ENCODE results near the gene SPRR2D. TPM values are rescaled to one million over a fixed set of nuclear protein-coding genes. Genes with fewer than 3 reads are reported as not detected.

SPRR2D gene
- total and polyA plus RNA-seq, 7 donors, result not detected

DNA sequence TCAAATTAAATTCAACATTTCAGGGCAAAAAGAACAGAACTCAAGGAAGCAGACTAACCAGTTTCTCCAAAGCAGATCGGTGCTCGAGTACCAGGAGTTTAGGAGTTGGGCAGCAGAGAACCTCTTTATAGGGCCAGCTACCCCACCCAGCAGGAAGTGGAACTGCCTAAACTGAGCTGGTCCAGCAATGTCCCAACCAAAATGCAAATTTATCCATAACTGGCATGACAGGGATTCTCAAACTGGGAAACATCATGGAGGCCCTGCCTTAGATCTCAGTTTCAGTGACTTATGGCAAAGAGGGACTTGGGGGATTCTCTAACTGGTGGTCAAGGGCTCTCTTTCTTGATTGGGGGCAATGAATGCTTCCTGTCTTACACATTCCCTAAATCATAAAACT, 30.6 kb upstream of the SPRR2D start, which contains the start of gene SPRR2B:
SPRR2B (minus strand) TSS at position 101 of the 400 bp plus-strand sequence. CDS start 772 bp downstream, outside the sequence.
- no peak within 1 kb of the TSS for H3K27ac ChIP-seq
- H3K4me3 ChIP-seq, result no peak within 1 kb of the TSS
- H3K36me3 ChIP-seq (ENCODE audit: insufficient read depth in 1 of 2, low read depth in 1 of 2), result no peaks in the 10 kb centered on the region
- WGBS, 3 donors, result 41 to 90% (median 68%) methylated on average over 2 of the region's 2 CpGs
- H3K27me3 ChIP-seq (ENCODE audit: insufficient read depth in 3 of 3, low read length in 2 of 3), result no peaks in the 10 kb centered on the region
- ATAC-seq, result no peak
- TF ChIP-seq, protein P1, sequence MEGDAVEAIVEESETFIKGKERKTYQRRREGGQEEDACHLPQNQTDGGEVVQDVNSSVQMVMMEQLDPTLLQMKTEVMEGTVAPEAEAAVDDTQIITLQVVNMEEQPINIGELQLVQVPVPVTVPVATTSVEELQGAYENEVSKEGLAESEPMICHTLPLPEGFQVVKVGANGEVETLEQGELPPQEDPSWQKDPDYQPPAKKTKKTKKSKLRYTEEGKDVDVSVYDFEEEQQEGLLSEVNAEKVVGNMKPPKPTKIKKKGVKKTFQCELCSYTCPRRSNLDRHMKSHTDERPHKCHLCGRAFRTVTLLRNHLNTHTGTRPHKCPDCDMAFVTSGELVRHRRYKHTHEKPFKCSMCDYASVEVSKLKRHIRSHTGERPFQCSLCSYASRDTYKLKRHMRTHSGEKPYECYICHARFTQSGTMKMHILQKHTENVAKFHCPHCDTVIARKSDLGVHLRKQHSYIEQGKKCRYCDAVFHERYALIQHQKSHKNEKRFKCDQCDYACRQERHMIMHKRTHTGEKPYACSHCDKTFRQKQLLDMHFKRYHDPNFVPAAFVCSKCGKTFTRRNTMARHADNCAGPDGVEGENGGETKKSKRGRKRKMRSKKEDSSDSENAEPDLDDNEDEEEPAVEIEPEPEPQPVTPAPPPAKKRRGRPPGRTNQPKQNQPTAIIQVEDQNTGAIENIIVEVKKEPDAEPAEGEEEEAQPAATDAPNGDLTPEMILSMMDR (IDR thresholded peaks at IDR 0.05), result no peak
- DNase-seq, result no peak
- no peaks in the 10 kb centered on the region for H3K9me3 ChIP-seq
- H3K4me1 ChIP-seq, result no peaks in the 10 kb centered on the region
- intact Hi-C loops (cut with DNase I), result loop anchor here in 1 of 2 donors (1.0 kb wide), 1 partner anchor 23 kb away; the partner anchor contains the start of gene SPRR2E

DNA sequence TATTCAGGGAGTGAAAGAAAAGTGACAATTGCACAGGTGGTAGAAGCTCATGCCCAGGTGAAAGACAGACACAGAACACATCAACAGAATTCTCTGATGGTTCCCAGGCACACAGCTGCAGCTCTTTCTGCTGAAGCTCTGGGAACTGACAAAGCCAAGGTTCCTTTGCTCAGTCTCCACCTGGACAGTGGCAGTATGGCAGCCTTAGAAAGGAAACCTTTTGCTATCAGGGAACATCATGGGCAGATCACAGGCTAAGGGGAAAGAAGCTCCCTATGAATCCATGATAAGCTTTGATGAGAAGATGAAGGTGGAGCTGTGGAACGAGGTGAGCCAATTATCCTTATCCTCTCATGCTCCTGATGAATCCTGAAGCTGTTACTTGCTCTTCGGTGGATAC, 29.3 kb upstream of the SPRR2D start:
- H3K4me1 ChIP-seq, result no peaks in the 10 kb centered on the region
- H3K9me3 ChIP-seq, result no peaks in the 10 kb centered on the region
- intact Hi-C loops (cut with DNase I), result no loop called here
- no peaks in the 10 kb centered on the region for H3K36me3 ChIP-seq (ENCODE audit: insufficient read depth in 1 of 2, low read depth in 1 of 2)
- no peaks in the 10 kb centered on the region for H3K27me3 ChIP-seq (ENCODE audit: insufficient read depth in 3 of 3, low read length in 2 of 3)
- no peak overlapping the region for H3K4me3 ChIP-seq
- no peak overlapping the region for H3K27ac ChIP-seq
- TF ChIP-seq, protein P1 (IDR thresholded peaks at IDR 0.05), result no peak
- ATAC-seq (no peak), DNase-seq (no peak)
- WGBS, 3 donors, result 66 to 75% (median 72%) methylated on average over 2 of the region's 2 CpGs

DNA sequence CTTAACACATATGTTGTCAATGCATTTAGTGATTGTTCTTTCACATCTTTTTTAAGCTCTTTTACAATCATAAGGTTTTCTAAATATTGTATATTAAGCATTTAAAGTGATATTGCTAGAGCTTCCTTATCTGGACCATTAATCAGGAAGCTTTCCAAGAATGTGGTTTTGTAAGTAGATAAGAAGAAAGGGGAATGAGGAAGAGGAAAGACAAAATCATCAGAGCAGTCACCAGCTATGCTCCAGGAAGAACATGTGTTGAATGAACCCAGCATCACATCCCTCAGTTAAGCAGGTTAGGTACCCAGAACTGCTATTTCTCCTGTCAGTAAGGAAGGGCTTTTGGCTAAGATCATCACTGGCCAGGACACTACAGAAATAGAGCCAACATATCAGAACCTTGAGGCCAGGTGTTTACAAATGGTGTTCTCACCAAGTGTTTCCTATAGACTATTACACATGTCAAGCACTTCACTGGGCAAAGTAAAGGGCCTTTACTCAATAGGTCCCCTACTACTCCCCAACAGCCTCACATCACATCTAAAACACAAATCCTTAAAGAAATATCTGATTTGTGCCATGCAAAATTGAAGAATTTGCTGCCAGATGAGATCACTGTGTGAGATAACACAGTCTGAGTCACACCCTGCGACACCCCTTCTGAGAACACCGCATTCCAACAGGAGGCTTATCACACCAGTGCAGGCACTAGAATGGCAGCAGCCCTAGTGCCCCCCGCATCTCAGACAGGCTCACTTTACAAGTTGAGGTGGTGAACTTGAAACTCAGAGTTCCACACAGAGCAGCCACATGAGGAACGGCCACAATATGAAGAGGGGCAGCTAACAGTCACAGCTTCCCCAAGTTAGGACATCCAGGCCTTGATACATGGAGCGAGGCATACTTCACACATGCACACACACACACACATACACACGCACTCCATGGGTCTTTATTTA, 18.2 kb upstream of the SPRR2D start:
- intact Hi-C loops (cut with DNase I), result no loop called here
- WGBS, 3 donors, result 70 to 74% (median 71%) methylated on average over 6 of the region's 6 CpGs
- H3K27me3 ChIP-seq (ENCODE audit: insufficient read depth in 3 of 3, low read length in 2 of 3), result no peaks in the 10 kb centered on the region
- TF ChIP-seq, protein P1 (IDR thresholded peaks at IDR 0.05), result no peak
- H3K4me1 ChIP-seq, result no peaks in the 10 kb centered on the region
- ATAC-seq (no peak), DNase-seq (no peak)
- H3K36me3 ChIP-seq (ENCODE audit: insufficient read depth in 1 of 2, low read depth in 1 of 2), result no peaks in the 10 kb centered on the region
- no peaks in the 10 kb centered on the region for H3K9me3 ChIP-seq
- no peak overlapping the region for H3K27ac ChIP-seq
- H3K4me3 ChIP-seq, result no peak overlapping the region

DNA sequence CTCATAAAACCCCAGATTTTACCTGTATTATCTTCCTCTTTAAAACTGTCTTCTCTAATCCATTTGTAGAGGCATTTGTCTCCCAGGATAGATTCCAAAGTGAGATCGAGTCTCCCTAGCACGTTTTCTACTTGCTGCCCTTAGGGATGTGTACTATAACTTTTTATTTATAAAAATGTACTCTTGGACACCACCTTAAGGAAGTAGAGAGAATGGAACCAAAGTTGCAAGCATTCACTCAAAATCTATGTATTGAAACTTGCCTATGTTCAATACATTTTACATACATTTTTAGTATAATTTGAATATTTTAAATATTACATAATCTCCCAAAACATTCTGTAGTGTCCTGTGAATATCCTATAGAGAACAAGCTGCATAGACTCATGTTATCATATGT, 17.2 kb upstream of the SPRR2D start:
- H3K4me3 ChIP-seq, result no peak overlapping the region
- TF ChIP-seq, protein P1 (IDR thresholded peaks at IDR 0.05), result no peak
- intact Hi-C loops (cut with DNase I), result no loop called here

More for the DNA sequence above, 17.2 kb upstream of the SPRR2D start:
- Histone ChIP-seq H3K4me1 (no peaks in the 10 kb centered on the region), H3K27me3 (ENCODE audit: insufficient read depth in 3 of 3, low read length in 2 of 3) (no peaks in the 10 kb centered on the region), H3K36me3 (ENCODE audit: insufficient read depth in 1 of 2, low read depth in 1 of 2) (no peaks in the 10 kb centered on the region), H3K27ac (no peak overlapping the region), H3K9me3 (no peaks in the 10 kb centered on the region)
- WGBS, 3 donors, result 41 to 52% (median 49%) methylated on average over 2 of the region's 2 CpGs
- ATAC-seq (no peak), DNase-seq (no peak)

Measured in psoas muscle (tissue), 8 donors.